ENCODE measurements around the gene NSD1. TPM values are rescaled to one million over a fixed set of nuclear protein-coding genes. Genes with fewer than 3 reads are reported as not detected.

Gene NSD1
- polyA plus RNA-seq, 1 donor (not counting 4 experiments of a cell fraction or from before 2014, with no cell fraction given) = 13.6 TPM

DNA sequence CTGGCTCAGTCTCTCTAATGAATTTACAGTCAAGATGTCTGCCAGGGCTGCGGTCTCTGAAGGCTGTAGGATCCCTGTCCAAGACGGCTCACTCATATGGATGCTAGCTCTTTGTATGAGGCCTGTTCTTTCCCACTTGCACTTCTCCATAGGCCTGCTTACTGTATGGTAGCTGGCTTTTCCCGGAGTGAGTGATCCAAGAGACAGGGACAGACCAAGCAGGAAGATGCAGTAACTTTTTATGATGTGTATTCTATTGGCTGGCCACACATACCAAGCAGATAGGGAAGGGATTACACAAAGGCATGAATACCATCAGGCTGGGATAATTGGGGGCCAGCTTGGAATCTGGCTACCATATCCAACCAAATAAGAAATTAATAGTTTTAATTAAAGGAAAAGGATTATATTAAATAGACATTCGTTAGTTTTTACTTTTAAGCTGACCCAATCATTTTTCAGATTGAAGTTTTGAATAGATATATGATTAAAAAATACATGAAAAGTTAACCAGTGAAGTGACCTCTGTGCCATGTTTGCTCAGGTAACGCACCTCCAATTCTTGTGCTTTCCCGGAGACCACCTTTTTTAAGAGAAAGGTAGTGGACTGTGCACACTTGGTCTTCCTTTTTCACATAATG, 20.6 kb downstream of the NSD1 start:
- Histone ChIP-seq H3K4me3 (ENCODE audit: control insufficient read depth in 2 of 3, extremely low read depth in 1 of 3, insufficient read depth in 2 of 3, low read depth in 1 of 3, low read length in 3 of 3) (no peak overlapping the region), H3K27me3 (ENCODE audit: control insufficient read depth, extremely low read depth, insufficient read depth, low read length) (no peaks in the 10 kb centered on the region), H3K27ac (ENCODE audit: control insufficient read depth, insufficient read depth, low read length) (no peak overlapping the region), H3K36me3 (ENCODE audit: control insufficient read depth in 2 of 2, extremely low read depth in 1 of 2, insufficient read depth in 2 of 2, low read length in 2 of 2) (peaks cover 0 to 2% of the 10 kb centered on the region in 2 experiments), H3K4me1 (ENCODE audit: control insufficient read depth, extremely low read depth, insufficient read depth, low read length) (no peaks in the 10 kb centered on the region), H3K79me2 (ENCODE audit: control insufficient read depth, insufficient read depth, low read length) (peaks cover 64% of the 10 kb centered on the region), H2AFZ (ENCODE audit: control insufficient read depth, low read length) (no peak overlapping the region), H4K20me1 (ENCODE audit: control insufficient read depth, extremely low read depth, insufficient read depth, low read length) (no peaks in the 10 kb centered on the region), H3K4me2 (ENCODE audit: control insufficient read depth, extremely low read depth, insufficient read depth, low read depth, low read length) (no peak overlapping the region), H3K9ac (ENCODE audit: control insufficient read depth, extremely low read depth, insufficient read depth, low read length) (no peak overlapping the region), H3K9me1 (ENCODE audit: control insufficient read depth, extremely low read depth, insufficient read depth, low read length) (no peaks in the 10 kb centered on the region), H3K9me3 (ENCODE audit: control insufficient read depth, low read depth, low read length) (no peaks in the 10 kb centered on the region)
- dilution Hi-C loops (cut with MboI; ENCODE audit: extremely low pct_ligation_motif_present, low sequenced_read_pairs) = no loop called here
- FAIRE-seq (no peak), DNase-seq (ENCODE audit: low read depth, low spot score) (no peak)
- TF ChIP-seq, protein P1, sequence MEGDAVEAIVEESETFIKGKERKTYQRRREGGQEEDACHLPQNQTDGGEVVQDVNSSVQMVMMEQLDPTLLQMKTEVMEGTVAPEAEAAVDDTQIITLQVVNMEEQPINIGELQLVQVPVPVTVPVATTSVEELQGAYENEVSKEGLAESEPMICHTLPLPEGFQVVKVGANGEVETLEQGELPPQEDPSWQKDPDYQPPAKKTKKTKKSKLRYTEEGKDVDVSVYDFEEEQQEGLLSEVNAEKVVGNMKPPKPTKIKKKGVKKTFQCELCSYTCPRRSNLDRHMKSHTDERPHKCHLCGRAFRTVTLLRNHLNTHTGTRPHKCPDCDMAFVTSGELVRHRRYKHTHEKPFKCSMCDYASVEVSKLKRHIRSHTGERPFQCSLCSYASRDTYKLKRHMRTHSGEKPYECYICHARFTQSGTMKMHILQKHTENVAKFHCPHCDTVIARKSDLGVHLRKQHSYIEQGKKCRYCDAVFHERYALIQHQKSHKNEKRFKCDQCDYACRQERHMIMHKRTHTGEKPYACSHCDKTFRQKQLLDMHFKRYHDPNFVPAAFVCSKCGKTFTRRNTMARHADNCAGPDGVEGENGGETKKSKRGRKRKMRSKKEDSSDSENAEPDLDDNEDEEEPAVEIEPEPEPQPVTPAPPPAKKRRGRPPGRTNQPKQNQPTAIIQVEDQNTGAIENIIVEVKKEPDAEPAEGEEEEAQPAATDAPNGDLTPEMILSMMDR (optimal IDR thresholded peaks at IDR 0.05 in 1 of 3, IDR thresholded peaks at IDR 0.05 in 1 of 3, conservative IDR thresholded peaks at IDR 0.05 in 1 of 3; ENCODE audit: extremely low read depth in 1 of 3, insufficient read depth in 2 of 3, low read length in 3 of 3) = no peak
- TF ChIP-seq EZH2 (IDR thresholded peaks at IDR 0.05; ENCODE audit: low read length) = no peak

DNA sequence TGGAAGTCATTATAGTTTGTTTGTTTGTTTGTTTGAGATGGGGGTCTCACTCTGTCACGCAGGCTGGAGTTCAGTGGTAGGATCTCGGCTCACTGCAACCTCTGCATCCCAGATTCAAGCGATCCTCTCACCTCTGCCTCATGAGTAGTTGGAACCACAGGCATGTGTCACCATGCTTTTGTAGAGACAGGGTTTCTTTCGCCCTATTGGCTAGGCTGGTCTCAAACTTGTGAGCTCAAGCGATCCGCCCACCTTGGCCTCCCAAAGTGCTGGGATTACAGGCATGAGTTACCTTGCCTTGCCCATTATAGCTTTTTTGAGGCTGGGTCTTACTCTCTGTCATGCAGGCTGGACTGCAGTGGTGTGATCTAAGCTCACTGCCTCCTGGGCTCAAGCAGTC, 28.8 kb downstream of the NSD1 start:
- Histone ChIP-seq H3K9me3 (ENCODE audit: control insufficient read depth, low read depth, low read length) (no peaks in the 10 kb centered on the region), H2AFZ (ENCODE audit: control insufficient read depth, low read length) (no peak overlapping the region), H4K20me1 (ENCODE audit: control insufficient read depth, extremely low read depth, insufficient read depth, low read length) (no peaks in the 10 kb centered on the region), H3K27ac (ENCODE audit: control insufficient read depth, insufficient read depth, low read length) (no peak overlapping the region), H3K9me1 (ENCODE audit: control insufficient read depth, extremely low read depth, insufficient read depth, low read length) (no peaks in the 10 kb centered on the region), H3K4me1 (ENCODE audit: control insufficient read depth, extremely low read depth, insufficient read depth, low read length) (no peaks in the 10 kb centered on the region), H3K4me2 (ENCODE audit: control insufficient read depth, extremely low read depth, insufficient read depth, low read depth, low read length) (no peak overlapping the region), H3K27me3 (ENCODE audit: control insufficient read depth, extremely low read depth, insufficient read depth, low read length) (no peaks in the 10 kb centered on the region), H3K4me3 (ENCODE audit: control insufficient read depth in 2 of 3, extremely low read depth in 1 of 3, insufficient read depth in 2 of 3, low read depth in 1 of 3, low read length in 3 of 3) (no peak overlapping the region), H3K36me3 (ENCODE audit: control insufficient read depth in 2 of 2, extremely low read depth in 1 of 2, insufficient read depth in 2 of 2, low read length in 2 of 2) (peaks cover 0 to 2% of the 10 kb centered on the region in 2 experiments), H3K79me2 (ENCODE audit: control insufficient read depth, insufficient read depth, low read length) (peaks cover 56% of the 10 kb centered on the region), H3K9ac (ENCODE audit: control insufficient read depth, extremely low read depth, insufficient read depth, low read length) (no peak overlapping the region)
- no peak for TF ChIP-seq EZH2 (IDR thresholded peaks at IDR 0.05; ENCODE audit: low read length)
- TF ChIP-seq, protein P1 (optimal IDR thresholded peaks at IDR 0.05 in 1 of 3, IDR thresholded peaks at IDR 0.05 in 1 of 3, conservative IDR thresholded peaks at IDR 0.05 in 1 of 3; ENCODE audit: extremely low read depth in 1 of 3, insufficient read depth in 2 of 3, low read length in 3 of 3) = no peak
- FAIRE-seq = no peak
- dilution Hi-C loops (cut with MboI; ENCODE audit: extremely low pct_ligation_motif_present, low sequenced_read_pairs) = no loop called here
- no peak for DNase-seq (ENCODE audit: low read depth, low spot score)

Measured in keratinocyte (primary cell).